PC-3 (cell line): ENCODE data around the gene PPP1R16B.

ENCODE experiments used
- EZH2 ChIP-seq: fragments of 300-600 bp; sonication (generic); IDR thresholded peaks from one replicate; pipeline ENCODE4 v1.6.1; 2017; ENCODE audit warnings: antibody characterized with exemption, mild to moderate bottlenecking, low read length; ENCODE audit not compliant: unreplicated experiment
- EZH2phosphoT487 ChIP-seq: fragments of 300-600 bp; sonication (generic); IDR thresholded peaks from 2 replicates; pipeline ENCODE4 v1.6.1; 2018; ENCODE audit warnings: mild to moderate bottlenecking, antibody characterized with exemption, low read length, borderline replicate concordance
- TF ChIP-seq, protein P1 (sequence below): fragments of 300-600 bp; sonication (generic); conservative IDR thresholded peaks from 2 replicates; pipeline ENCODE4 v1.5.1; 2017; ENCODE audit warnings: antibody characterized with exemption, low read depth, mild to moderate bottlenecking, low read length

DNA sequence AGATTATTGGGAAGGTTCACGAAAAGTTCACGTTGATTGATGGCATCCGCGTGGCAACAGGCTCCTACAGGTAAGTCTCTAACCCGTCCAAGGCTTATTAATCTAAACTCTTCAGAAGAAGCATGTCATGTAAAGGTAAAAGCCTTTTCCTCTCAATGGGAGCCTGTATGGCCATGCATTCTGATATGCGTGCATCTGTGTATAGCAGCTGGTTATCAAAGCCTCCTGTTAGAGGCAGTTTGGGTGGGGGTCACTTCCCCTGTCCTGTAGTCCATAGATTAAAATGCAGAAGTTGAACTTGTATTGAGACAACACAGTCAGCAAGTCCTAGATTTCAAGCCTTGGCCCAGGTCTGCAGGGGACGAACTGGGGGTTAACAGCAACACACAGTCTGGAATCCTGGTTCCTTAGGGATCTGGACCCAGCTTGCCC is 142.4 kb downstream of the PPP1R16B start:
- TF ChIP-seq, protein P1, sequence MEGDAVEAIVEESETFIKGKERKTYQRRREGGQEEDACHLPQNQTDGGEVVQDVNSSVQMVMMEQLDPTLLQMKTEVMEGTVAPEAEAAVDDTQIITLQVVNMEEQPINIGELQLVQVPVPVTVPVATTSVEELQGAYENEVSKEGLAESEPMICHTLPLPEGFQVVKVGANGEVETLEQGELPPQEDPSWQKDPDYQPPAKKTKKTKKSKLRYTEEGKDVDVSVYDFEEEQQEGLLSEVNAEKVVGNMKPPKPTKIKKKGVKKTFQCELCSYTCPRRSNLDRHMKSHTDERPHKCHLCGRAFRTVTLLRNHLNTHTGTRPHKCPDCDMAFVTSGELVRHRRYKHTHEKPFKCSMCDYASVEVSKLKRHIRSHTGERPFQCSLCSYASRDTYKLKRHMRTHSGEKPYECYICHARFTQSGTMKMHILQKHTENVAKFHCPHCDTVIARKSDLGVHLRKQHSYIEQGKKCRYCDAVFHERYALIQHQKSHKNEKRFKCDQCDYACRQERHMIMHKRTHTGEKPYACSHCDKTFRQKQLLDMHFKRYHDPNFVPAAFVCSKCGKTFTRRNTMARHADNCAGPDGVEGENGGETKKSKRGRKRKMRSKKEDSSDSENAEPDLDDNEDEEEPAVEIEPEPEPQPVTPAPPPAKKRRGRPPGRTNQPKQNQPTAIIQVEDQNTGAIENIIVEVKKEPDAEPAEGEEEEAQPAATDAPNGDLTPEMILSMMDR = no peak
- TF ChIP-seq EZH2 (no peak), EZH2phosphoT487 (no peak)
